Central memory CD8-positive, alpha-beta T cell (primary cell): Measurements from ENCODE around the gene HOXA11.

ENCODE experiments used
- ATAC-seq: fragments of 150-1000 bp; cut with Tn5 transposase; replicated peaks from 2 replicates; pipeline ENCODE4 v1.10.0; 2022; ENCODE audit warnings: mild to moderate bottlenecking, moderate FRiP score, moderate number of reproducible peaks; ENCODE audit not compliant: poor library complexity, severe bottlenecking; ENCODE audit errors: extremely low read depth
- DNase-seq, 2 donors: peaks; one replicate each; pipeline ENCODE4 v3.0.0; 2021; ENCODE audit warnings: low spot score in 2 of 2
- H3K27ac Mint-ChIP-seq: one replicate; pipeline ENCODE4 v1.8.0; 2022; ENCODE audit warnings: low read depth, mild to moderate bottlenecking, moderate library complexity, mixed read lengths
- H3K27me3 Mint-ChIP-seq: one replicate; pipeline ENCODE4 v1.8.0; 2022; ENCODE audit warnings: mixed read lengths
- H3K36me3 Mint-ChIP-seq: one replicate; pipeline ENCODE4 v1.8.0; 2022; ENCODE audit warnings: mild to moderate bottlenecking, moderate library complexity, mixed read lengths; ENCODE audit not compliant: insufficient read depth
- H3K4me1 Mint-ChIP-seq: one replicate; pipeline ENCODE4 v1.8.0; 2022; ENCODE audit warnings: mixed read lengths
- H3K4me3 Mint-ChIP-seq: one replicate; pipeline ENCODE4 v1.8.0; 2022; ENCODE audit warnings: mild to moderate bottlenecking, moderate library complexity, mixed read lengths
- H3K9me3 Mint-ChIP-seq: one replicate; pipeline ENCODE4 v1.8.0; 2022; ENCODE audit warnings: mixed read lengths

Gene HOXA11

GRCh38 chr7:27212497-27213432, 27.7 kb upstream of the HOXA11 start:
- H3K9me3 Mint-ChIP-seq: no peaks in the 10 kb centered on the region
- H3K4me3 Mint-ChIP-seq: no peak overlapping the region
- ATAC-seq (no peak), DNase-seq (no peak)
- H3K36me3 Mint-ChIP-seq: no peaks in the 10 kb centered on the region
- peaks cover 98% of the 10 kb centered on the region for H3K27me3 Mint-ChIP-seq
- H3K27ac Mint-ChIP-seq: no peak overlapping the region
- H3K4me1 Mint-ChIP-seq: peaks cover 10% of the 10 kb centered on the region

- Mint-ChIP-seq H3K4me3 (no peak overlapping the region), H3K27me3 (peaks cover 98% of the 10 kb centered on the region), H3K27ac (no peak overlapping the region), H3K9me3 (no peaks in the 10 kb centered on the region), H3K36me3 (no peaks in the 10 kb centered on the region), H3K4me1 (peaks cover 10% of the 10 kb centered on the region)
- no peak for DNase-seq
- no peak for ATAC-seq
These were observed 26.8 kb upstream of the HOXA11 start for GRCh38 chr7:27211764-27212204.

- DNase-seq (no peak), ATAC-seq (no peak)
- H3K36me3 Mint-ChIP-seq: peaks cover under 1% of the 10 kb centered on the region
- H3K27ac Mint-ChIP-seq: no peak overlapping the region
- H3K4me1 Mint-ChIP-seq: peaks cover 10% of the 10 kb centered on the region
- H3K9me3 Mint-ChIP-seq: no peaks in the 10 kb centered on the region
- no peak overlapping the region for H3K4me3 Mint-ChIP-seq
- peaks cover 98% of the 10 kb centered on the region for H3K27me3 Mint-ChIP-seq
These were observed 26.0 kb upstream of the HOXA11 start for GRCh38 chr7:27211084-27211446.

- Mint-ChIP-seq H3K4me1 (peaks cover 15% of the 10 kb centered on the region), H3K27ac (no peak overlapping the region), H3K9me3 (no peaks in the 10 kb centered on the region), H3K36me3 (peaks cover 4% of the 10 kb centered on the region), H3K27me3 (peaks cover 98% of the 10 kb centered on the region), H3K4me3 (peak overlapping the region; percentile 43)
- DNase-seq (no peak), ATAC-seq (no peak)
These were observed 25.5 kb upstream of the HOXA11 start for GRCh38 chr7:27210441-27211083.

GRCh38 chr7:27209933-27210440, 25.0 kb upstream of the HOXA11 start:
- DNase-seq (no peak), ATAC-seq (no peak)
- Mint-ChIP-seq H3K9me3 (no peaks in the 10 kb centered on the region), H3K4me3 (peak overlapping the region; percentile 43), H3K27me3 (peaks cover 98% of the 10 kb centered on the region), H3K4me1 (peaks cover 21% of the 10 kb centered on the region), H3K36me3 (peaks cover 4% of the 10 kb centered on the region), H3K27ac (no peak overlapping the region)

- H3K9me3 Mint-ChIP-seq: no peaks in the 10 kb centered on the region
- peaks cover 31% of the 10 kb centered on the region for H3K4me1 Mint-ChIP-seq
- DNase-seq (no peak), ATAC-seq (no peak)
- H3K27ac Mint-ChIP-seq: no peak overlapping the region
- H3K27me3 Mint-ChIP-seq: peaks cover 98% of the 10 kb centered on the region
- H3K36me3 Mint-ChIP-seq: peaks cover 4% of the 10 kb centered on the region
- no peak overlapping the region for H3K4me3 Mint-ChIP-seq
These were observed 24.0 kb upstream of the HOXA11 start for GRCh38 chr7:27208998-27209397.

GRCh38 chr7:27207348-27207985, 22.4 kb upstream of the HOXA11 start:
- H3K36me3 Mint-ChIP-seq: peaks cover 4% of the 10 kb centered on the region
- no peak overlapping the region for H3K4me3 Mint-ChIP-seq
- ATAC-seq: no peak
- H3K9me3 Mint-ChIP-seq: no peaks in the 10 kb centered on the region
- peaks cover 100% of the 10 kb centered on the region for H3K27me3 Mint-ChIP-seq
- H3K4me1 Mint-ChIP-seq: peaks cover 33% of the 10 kb centered on the region
- H3K27ac Mint-ChIP-seq: no peak overlapping the region
- no peak for DNase-seq

GRCh38 chr7:27205325-27206280, 20.6 kb upstream of the HOXA11 start:
- H3K4me1 Mint-ChIP-seq: peaks cover 48% of the 10 kb centered on the region
- no peak overlapping the region for H3K27ac Mint-ChIP-seq
- no peak for ATAC-seq
- peaks cover 100% of the 10 kb centered on the region for H3K27me3 Mint-ChIP-seq
- no peak for DNase-seq
- H3K4me3 Mint-ChIP-seq: peak overlapping the region; percentile 23
- H3K36me3 Mint-ChIP-seq: peaks cover 11% of the 10 kb centered on the region
- no peaks in the 10 kb centered on the region for H3K9me3 Mint-ChIP-seq

- Mint-ChIP-seq H3K36me3 (peaks cover 14% of the 10 kb centered on the region), H3K4me3 (no peak overlapping the region), H3K9me3 (no peaks in the 10 kb centered on the region), H3K4me1 (peaks cover 48% of the 10 kb centered on the region), H3K27me3 (peaks cover 100% of the 10 kb centered on the region), H3K27ac (no peak overlapping the region)
- no peak for ATAC-seq
- DNase-seq: no peak
These were observed 19.9 kb upstream of the HOXA11 start for GRCh38 chr7:27204851-27205322.

- no peak overlapping the region for H3K4me3 Mint-ChIP-seq
- ATAC-seq (no peak), DNase-seq (peak in 1 of 2 donors; percentile 1)
- peaks cover 99% of the 10 kb centered on the region for H3K27me3 Mint-ChIP-seq
- H3K4me1 Mint-ChIP-seq: peaks cover 51% of the 10 kb centered on the region
- peaks cover 14% of the 10 kb centered on the region for H3K36me3 Mint-ChIP-seq
- H3K27ac Mint-ChIP-seq: no peak overlapping the region
- H3K9me3 Mint-ChIP-seq: no peaks in the 10 kb centered on the region
These were observed 19.0 kb upstream of the HOXA11 start for GRCh38 chr7:27203964-27204594.

GRCh38 chr7:27203365-27203953, 18.4 kb upstream of the HOXA11 start:
- H3K4me3 Mint-ChIP-seq: no peak overlapping the region
- peaks cover 56% of the 10 kb centered on the region for H3K4me1 Mint-ChIP-seq
- DNase-seq: no peak

More at GRCh38 chr7:27203365-27203953, 18.4 kb upstream of the HOXA11 start:
- Mint-ChIP-seq H3K9me3 (no peaks in the 10 kb centered on the region), H3K27me3 (peaks cover 99% of the 10 kb centered on the region), H3K36me3 (peaks cover 17% of the 10 kb centered on the region), H3K27ac (no peak overlapping the region)
- ATAC-seq: no peak
